Esophagus muscularis mucosa (tissue), 4 donors: ENCODE data around the gene NFATC1. TPM values are rescaled to one million over a fixed set of nuclear protein-coding genes. Genes with fewer than 3 reads are reported as not detected.
"Not testable (repeated sequence)": the region's sequence is repeated elsewhere in the genome, so short reads cannot be mapped to it uniquely, and the experiment has no call there.

Experiments
- DNase-seq: peaks from one replicate; pipeline ENCODE4 v3.0.0-alpha.2; 2017; ENCODE audit errors: extremely low spot score
- H3K27ac ChIP-seq, 4 donors: fragments of 200-600 bp; sonication (generic); replicated peaks in 1 of 4; 1 replicate in 3 of 4; 2 replicates in 1 of 4; pipeline ENCODE4 v1.5.1; 2016 to 2019; ENCODE audit warnings: mild to moderate bottlenecking in 1 of 4
- H3K27me3 ChIP-seq, 4 donors: fragments of 200-600 bp; sonication (generic); one replicate each; pipeline versions ENCODE4 v1.5.1 to v1.6.0; 2016 to 2019
- H3K36me3 ChIP-seq, 4 donors: fragments of 200-600 bp; sonication (generic); one replicate each; pipeline ENCODE4 v1.5.1; 2016 to 2019
- H3K4me1 ChIP-seq, 4 donors: fragments of 200-600 bp; sonication (generic); one replicate each; pipeline ENCODE4 v1.5.1; 2016 to 2019
- H3K4me3 ChIP-seq, 4 donors: fragments of 200-600 bp; sonication (generic); 1 replicate in 2 of 4; 2 replicates in 2 of 4; pipeline ENCODE4 v1.5.1; 2016 to 2019; ENCODE audit warnings: mild to moderate bottlenecking in 4 of 4, moderate library complexity in 1 of 4
- H3K9me3 ChIP-seq, 4 donors: fragments of 200-600 bp; sonication (generic); 1 replicate in 3 of 4; 2 replicates in 1 of 4; pipeline ENCODE4 v1.5.1; 2016 to 2019
- EP300 ChIP-seq: sonication (generic); formaldehyde crosslinking; IDR thresholded peaks from one replicate; pipeline ENCODE4 v1.6.1; 2017; ENCODE audit warnings: antibody characterized with exemption
- POLR2A ChIP-seq: fragments of 450-650 bp; IDR thresholded peaks from one replicate; pipeline ENCODE4 v1.6.1; 2017; ENCODE audit warnings: antibody characterized with exemption, moderate library complexity, mild to moderate bottlenecking, low read depth
- POLR2AphosphoS5 ChIP-seq, 2 donors: sonication (generic); formaldehyde crosslinking; IDR thresholded peaks; one replicate each; pipeline ENCODE4 v1.6.1; 2017; ENCODE audit warnings: antibody characterized with exemption in 2 of 2
- WGBS: methylation state at CpG from one replicate; pipeline ENCODE4 v1.1.5; 2018; 5-methylcytosine and 5-hydroxymethylcytosine counted together
- intact Hi-C: fragments of 100-400 bp; cut with DNase I; formaldehyde crosslinking; loops from one replicate; pipeline ENCODE4 v1.15.1; 2023
- total RNA-seq, 4 donors: library from RNA; depleted of rRNA; stranded (reverse); fragments of >200 nt; gene quantifications; one replicate each; pipeline versions ENCODE4 v1.1.0 to v1.2.1, GENCODE V29; 2016
- TF ChIP-seq, protein P1 (sequence below), 3 experiments: fragments of 200-600 bp in 2 of 3; fragments of 450-650 bp in 1 of 3; sonication (generic) in 2 of 3; IDR thresholded peaks; one replicate each; pipeline ENCODE4 v1.5.1; 2017 to 2019; ENCODE audit warnings: antibody characterized with exemption in 3 of 3, mild to moderate bottlenecking in 2 of 3, moderate library complexity in 1 of 3

NFATC1 gene
- total RNA-seq, 4 donors from 2014 or later = 15.0 to 22.0 (median 17.8) TPM

DNA sequence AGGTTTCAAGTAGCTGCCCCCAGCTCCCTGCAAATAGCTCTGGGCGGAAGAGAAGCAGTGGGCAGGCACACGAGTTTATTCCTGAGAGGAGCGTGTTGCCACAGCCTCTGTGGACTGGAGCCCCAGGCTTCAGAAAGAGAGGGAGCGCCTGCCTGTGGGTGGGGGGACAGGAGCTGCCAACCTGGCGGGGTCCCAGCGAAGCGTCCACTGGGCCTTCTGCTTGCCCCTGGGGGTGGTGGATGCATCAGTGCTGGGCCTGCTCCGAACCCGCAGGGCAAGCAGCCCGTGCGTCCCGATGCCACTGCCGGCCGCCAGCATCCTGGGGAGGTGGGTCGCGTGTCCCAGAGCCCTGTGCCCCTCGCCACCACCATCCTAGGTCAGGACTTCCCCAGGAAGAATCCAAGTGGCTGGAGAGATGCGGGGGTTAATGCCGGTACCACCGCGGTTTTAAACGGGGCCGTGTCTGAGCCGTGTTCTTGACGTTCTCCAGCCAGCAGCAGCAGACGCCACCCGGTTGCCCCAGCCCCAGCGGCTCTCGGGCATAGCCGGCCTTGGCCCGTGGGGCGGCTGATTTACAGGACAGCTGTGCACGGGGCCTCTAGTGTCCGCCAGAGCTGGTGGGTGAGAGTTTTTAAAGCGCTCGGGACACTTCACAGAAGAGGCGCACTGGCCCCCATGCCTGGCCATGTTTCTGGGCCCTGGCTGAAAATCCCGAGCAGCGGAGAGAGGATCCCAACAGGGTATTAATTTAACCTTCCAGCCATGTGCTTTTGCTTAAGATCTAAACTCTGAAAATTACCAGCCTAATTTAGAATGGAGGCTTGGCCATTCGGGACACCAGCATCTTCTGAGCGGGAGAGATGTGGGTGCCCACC is 84.7 kb downstream of the NFATC1 start:
- intact Hi-C loops = no loop called here
- Histone ChIP-seq H3K4me3 (no peak overlapping the region), H3K27me3 (no peaks in the 10 kb centered on the region), H3K4me1 (peaks cover 0 to 17% (median 9%) of the 10 kb centered on the region in 4 donors), H3K36me3 (peaks cover 10 to 53% (median 30%) of the 10 kb centered on the region in 4 donors), H3K27ac (no peak overlapping the region), H3K9me3 (no peaks in the 10 kb centered on the region)
- no peak for DNase-seq
- 82% methylated on average over 27 of the region's 41 CpGs for WGBS
- TF ChIP-seq, protein P1, sequence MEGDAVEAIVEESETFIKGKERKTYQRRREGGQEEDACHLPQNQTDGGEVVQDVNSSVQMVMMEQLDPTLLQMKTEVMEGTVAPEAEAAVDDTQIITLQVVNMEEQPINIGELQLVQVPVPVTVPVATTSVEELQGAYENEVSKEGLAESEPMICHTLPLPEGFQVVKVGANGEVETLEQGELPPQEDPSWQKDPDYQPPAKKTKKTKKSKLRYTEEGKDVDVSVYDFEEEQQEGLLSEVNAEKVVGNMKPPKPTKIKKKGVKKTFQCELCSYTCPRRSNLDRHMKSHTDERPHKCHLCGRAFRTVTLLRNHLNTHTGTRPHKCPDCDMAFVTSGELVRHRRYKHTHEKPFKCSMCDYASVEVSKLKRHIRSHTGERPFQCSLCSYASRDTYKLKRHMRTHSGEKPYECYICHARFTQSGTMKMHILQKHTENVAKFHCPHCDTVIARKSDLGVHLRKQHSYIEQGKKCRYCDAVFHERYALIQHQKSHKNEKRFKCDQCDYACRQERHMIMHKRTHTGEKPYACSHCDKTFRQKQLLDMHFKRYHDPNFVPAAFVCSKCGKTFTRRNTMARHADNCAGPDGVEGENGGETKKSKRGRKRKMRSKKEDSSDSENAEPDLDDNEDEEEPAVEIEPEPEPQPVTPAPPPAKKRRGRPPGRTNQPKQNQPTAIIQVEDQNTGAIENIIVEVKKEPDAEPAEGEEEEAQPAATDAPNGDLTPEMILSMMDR (IDR thresholded peaks at IDR 0.05) = no peak
- TF ChIP-seq EP300 (no peak), POLR2A (no peak)

DNA sequence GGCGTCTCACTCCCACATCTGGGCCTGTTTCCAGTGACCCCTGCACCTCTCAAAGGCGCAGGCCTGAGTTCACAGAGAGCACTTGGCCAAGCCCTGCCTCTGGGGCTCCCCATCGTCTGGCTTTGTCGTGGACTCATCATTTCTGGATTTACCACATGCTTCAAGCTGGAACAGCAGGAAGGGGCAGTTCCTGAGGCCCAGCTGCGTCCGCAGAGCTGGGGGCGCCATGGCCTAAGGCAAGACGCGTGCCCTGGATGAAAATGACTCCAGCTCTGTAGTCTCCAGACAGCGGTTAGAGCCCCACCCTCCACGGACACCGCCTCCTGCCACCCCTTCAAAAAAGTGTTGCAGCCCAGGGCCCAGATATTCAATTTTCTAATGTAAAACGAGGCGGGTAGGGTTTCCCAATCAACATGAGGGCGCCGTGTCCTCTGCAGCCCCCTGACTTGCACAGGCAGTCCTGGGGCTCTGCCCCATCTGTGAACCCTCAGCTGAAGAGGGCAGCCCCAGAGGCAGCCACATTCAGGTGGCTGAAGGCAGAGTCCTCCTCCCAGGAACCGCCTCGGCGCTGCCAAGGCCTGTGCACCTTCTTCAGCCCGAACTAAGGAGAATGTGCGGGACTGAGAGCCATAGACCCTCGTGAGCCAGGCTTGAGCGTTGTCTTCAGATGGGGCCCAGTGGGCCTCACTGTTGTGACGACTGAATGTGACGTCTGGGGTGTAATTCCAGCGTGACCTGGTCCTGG is 85.5 kb downstream of the NFATC1 start:
- Histone ChIP-seq H3K4me1 (peaks cover 0 to 25% (median 17%) of the 10 kb centered on the region in 4 donors), H3K4me3 (no peak overlapping the region), H3K9me3 (no peaks in the 10 kb centered on the region), H3K27ac (no peak overlapping the region), H3K36me3 (peaks cover 11 to 59% (median 33%) of the 10 kb centered on the region in 4 donors), H3K27me3 (no peaks in the 10 kb centered on the region)
- intact Hi-C loops = no loop called here
- no peak for DNase-seq
- 86% methylated on average over 14 of the region's 26 CpGs for WGBS
- TF ChIP-seq POLR2A (no peak), EP300 (no peak), POLR2AphosphoS5 (IDR thresholded peaks at IDR 0.05) (no peak)
- TF ChIP-seq, protein P1 (IDR thresholded peaks at IDR 0.05) = no peak

DNA sequence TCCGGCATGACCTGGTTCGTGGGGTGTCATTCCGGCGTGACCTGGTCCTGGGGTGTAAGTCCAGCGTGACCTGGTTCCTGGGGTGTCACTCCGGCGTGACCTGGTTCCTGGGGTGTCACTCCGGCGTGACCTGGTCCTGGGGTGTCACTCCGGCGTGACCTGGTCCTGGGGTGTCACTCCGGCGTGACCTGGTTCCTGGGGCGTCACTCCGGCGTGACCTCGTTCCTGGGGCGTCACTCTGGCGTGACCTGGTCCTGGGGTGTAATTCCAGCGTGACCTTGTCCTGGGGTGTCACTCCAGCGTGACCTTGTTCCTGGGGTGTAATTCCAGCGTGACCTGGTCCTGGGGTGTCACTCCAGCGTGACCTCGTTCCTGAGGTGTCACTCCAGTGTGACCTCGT is 87.7 kb downstream of the NFATC1 start:
- H3K9me3 ChIP-seq, H3K27ac ChIP-seq, H3K4me3 ChIP-seq, H3K27me3 ChIP-seq, DNase-seq, intact Hi-C loops: not testable (repeated sequence)
- peaks cover 28 to 63% (median 48%) of the 10 kb centered on the region in 4 donors for H3K36me3 ChIP-seq
- H3K4me1 ChIP-seq = peaks cover 0 to 27% (median 20%) of the 10 kb centered on the region in 4 donors
- WGBS = 92% methylated on average over 7 of the region's 25 CpGs

DNA sequence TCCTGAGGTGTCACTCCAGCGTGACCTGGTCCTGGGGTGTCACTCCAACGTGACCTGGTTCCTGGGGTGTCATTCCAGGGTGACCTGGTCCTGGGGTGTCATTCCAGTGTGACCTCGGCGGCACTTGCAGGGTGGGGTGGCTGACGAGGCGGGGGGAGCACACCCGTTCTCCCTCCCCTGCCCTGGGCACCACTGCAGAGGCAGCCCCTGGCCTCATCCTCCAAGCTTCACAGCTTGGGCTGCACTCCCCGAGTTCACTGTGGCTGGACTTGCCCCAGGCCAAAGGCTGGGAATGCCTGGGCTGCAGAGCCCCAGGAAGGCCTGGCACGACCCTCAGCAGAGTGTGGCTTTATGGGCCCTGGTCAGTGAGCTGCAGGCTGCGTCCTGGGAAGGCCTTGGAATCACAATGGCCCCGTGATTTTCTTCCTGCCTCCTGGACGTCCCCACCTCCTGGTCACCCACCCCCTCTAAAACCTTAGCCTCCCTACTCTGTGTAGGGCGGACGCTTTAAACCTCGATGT is 88.3 kb downstream of the NFATC1 start:
- 89% methylated on average over 7 of the region's 15 CpGs for WGBS
- Histone ChIP-seq H3K9me3 (no peaks in the 10 kb centered on the region), H3K27ac (no peak overlapping the region), H3K27me3 (no peaks in the 10 kb centered on the region), H3K4me3 (no peak overlapping the region), H3K36me3 (peaks cover 24 to 63% (median 48%) of the 10 kb centered on the region in 4 donors), H3K4me1 (peaks cover 0 to 27% (median 20%) of the 10 kb centered on the region in 4 donors)
- intact Hi-C loops = no loop called here
- TF ChIP-seq, protein P1 (IDR thresholded peaks at IDR 0.05) = no peak
- TF ChIP-seq POLR2AphosphoS5 (IDR thresholded peaks at IDR 0.05) (no peak), POLR2A (no peak), EP300 (no peak)
- DNase-seq = no peak
